ENCODE measurements around the gene ADRA2C. TPM values are rescaled to one million over a fixed set of nuclear protein-coding genes. Genes with fewer than 3 reads are reported as not detected.
"Not testable (repeated sequence)": the region's sequence is repeated elsewhere in the genome, so short reads cannot be mapped to it uniquely, and the experiment has no call there.

Gene ADRA2C
- total RNA-seq, 2 experiments from 2014 or later: not detected

DNA sequence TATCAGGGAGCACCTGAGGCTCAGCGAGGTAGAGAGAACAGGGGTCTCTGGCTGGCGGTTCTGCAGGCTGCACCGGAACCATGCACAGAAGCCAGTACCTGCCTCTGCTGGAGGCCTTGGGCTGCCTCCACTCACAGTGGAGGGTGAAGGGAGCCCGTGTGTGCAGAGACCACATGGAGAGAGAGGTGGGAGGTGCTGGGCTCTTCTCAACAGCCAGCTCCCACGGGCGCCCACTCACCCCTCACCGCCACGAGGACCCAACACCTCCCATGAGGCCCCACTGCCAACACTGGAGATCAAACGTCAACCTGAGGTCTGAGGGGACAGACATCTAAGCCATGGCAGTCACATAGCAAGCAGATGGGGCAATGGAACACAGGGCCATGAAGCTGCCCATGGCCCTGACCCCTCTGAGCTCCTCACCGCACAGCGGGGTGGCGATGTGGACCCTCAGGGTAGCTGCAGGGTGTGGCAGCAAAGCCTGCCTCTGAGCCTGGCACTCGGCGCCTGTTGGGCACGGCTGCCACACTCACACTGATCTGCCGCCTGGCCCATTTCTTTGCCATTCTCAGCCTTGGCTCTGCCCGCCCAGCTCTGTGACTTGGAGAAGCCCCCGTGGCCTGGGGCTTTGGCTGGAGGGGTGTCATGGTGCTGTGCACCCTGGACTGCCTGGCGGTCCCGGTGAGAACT lies 44.8 kb downstream of the ADRA2C start:
- H3K27ac Mint-ChIP-seq: no peak overlapping the region
- no peak overlapping the region for H3K4me3 Mint-ChIP-seq
- H3K27me3 Mint-ChIP-seq (ENCODE audit: low read depth): peaks cover 16% of the 10 kb centered on the region
- H3K36me3 Mint-ChIP-seq (ENCODE audit: low read depth): no peaks in the 10 kb centered on the region
- no peaks in the 10 kb centered on the region for H3K9me3 Mint-ChIP-seq
- no peaks in the 10 kb centered on the region for H3K4me1 Mint-ChIP-seq (ENCODE audit: low read depth)
- CTCF ChIA-PET: no interaction called here
- intact Hi-C loops (cut with micrococcal nuclease): no loop called here
- DNase-seq: no peak

- no peak overlapping the region for H3K27ac Mint-ChIP-seq
- no peaks in the 10 kb centered on the region for H3K4me1 Mint-ChIP-seq (ENCODE audit: low read depth)
- DNase-seq: no peak
- no peaks in the 10 kb centered on the region for H3K9me3 Mint-ChIP-seq
- intact Hi-C loops (cut with micrococcal nuclease): no loop called here
- H3K27me3 Mint-ChIP-seq (ENCODE audit: low read depth): peaks cover 14% of the 10 kb centered on the region
- H3K4me3 Mint-ChIP-seq: no peak overlapping the region
- CTCF ChIA-PET: no interaction called here
- no peaks in the 10 kb centered on the region for H3K36me3 Mint-ChIP-seq (ENCODE audit: low read depth)
Measured at GRCh38 chr4:3811621-3812020, 45.4 kb downstream of the ADRA2C start.

- Mint-ChIP-seq H3K27ac (no peak overlapping the region), H3K27me3 (ENCODE audit: low read depth) (peaks cover 10% of the 10 kb centered on the region), H3K36me3 (ENCODE audit: low read depth) (no peaks in the 10 kb centered on the region), H3K9me3 (no peaks in the 10 kb centered on the region), H3K4me3 (no peak overlapping the region), H3K4me1 (ENCODE audit: low read depth) (no peaks in the 10 kb centered on the region)
- CTCF ChIA-PET: no interaction called here
- no peak for DNase-seq
- intact Hi-C loops (cut with micrococcal nuclease): no loop called here
Measured at GRCh38 chr4:3812211-3812934, 46.2 kb downstream of the ADRA2C start.

- intact Hi-C loops (cut with micrococcal nuclease): no loop called here
- Mint-ChIP-seq H3K27ac (no peak overlapping the region), H3K27me3 (ENCODE audit: low read depth) (peaks cover 4% of the 10 kb centered on the region), H3K4me3 (no peak overlapping the region), H3K9me3 (no peaks in the 10 kb centered on the region), H3K36me3 (ENCODE audit: low read depth) (no peaks in the 10 kb centered on the region), H3K4me1 (ENCODE audit: low read depth) (no peaks in the 10 kb centered on the region)
- no peak for DNase-seq
- CTCF ChIA-PET: no interaction called here
Measured at GRCh38 chr4:3813151-3814052, 47.2 kb downstream of the ADRA2C start.

- Mint-ChIP-seq H3K27ac (no peak overlapping the region), H3K4me3 (no peak overlapping the region), H3K36me3 (ENCODE audit: low read depth) (no peaks in the 10 kb centered on the region), H3K9me3 (no peaks in the 10 kb centered on the region), H3K27me3 (ENCODE audit: low read depth) (no peaks in the 10 kb centered on the region), H3K4me1 (ENCODE audit: low read depth) (no peaks in the 10 kb centered on the region)
- DNase-seq: no peak
- CTCF ChIA-PET: interaction anchor here (0.5 to 0.7 kb wide), 2 partner anchors 228 to 386 kb away, joined by 3 read pairs; no protein-coding TSS in a partner anchor
- intact Hi-C loops (cut with micrococcal nuclease): no loop called here
Measured at GRCh38 chr4:3814053-3814570, 47.9 kb downstream of the ADRA2C start.

DNA sequence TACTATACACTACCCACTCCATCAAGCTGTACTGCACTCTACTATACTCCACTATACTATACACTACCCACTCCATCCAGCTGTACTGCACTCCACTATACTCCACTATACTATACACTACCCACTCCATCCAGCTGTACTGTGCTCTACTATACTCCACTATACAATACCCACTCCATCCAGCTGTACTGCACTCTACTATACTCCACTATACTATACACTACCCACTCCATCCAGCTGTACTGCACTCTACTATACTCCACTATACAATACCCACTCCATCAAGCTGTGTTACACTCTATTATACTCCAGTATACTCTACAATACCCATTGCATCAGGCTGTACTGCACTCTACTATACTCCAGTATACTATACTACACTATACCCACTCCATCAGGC lies 48.7 kb downstream of the ADRA2C start:
- not testable (repeated sequence) for H3K27ac Mint-ChIP-seq; H3K27me3 Mint-ChIP-seq (ENCODE audit: low read depth)

GRCh38 chr4:3816256-3816825 lies 50.2 kb downstream of the ADRA2C start:
- no peaks in the 10 kb centered on the region for H3K36me3 Mint-ChIP-seq (ENCODE audit: low read depth)
- CTCF ChIA-PET: no interaction called here
- intact Hi-C loops (cut with micrococcal nuclease): no loop called here
- no peaks in the 10 kb centered on the region for H3K4me1 Mint-ChIP-seq (ENCODE audit: low read depth)
- no peak for DNase-seq
- H3K27me3 Mint-ChIP-seq (ENCODE audit: low read depth): no peaks in the 10 kb centered on the region
- H3K27ac Mint-ChIP-seq: no peak overlapping the region
- no peaks in the 10 kb centered on the region for H3K9me3 Mint-ChIP-seq
- no peak overlapping the region for H3K4me3 Mint-ChIP-seq

More for the DNA sequence above, 48.7 kb downstream of the ADRA2C start:
- H3K4me3 Mint-ChIP-seq; H3K9me3 Mint-ChIP-seq; H3K36me3 Mint-ChIP-seq (ENCODE audit: low read depth); intact Hi-C loops (cut with micrococcal nuclease); H3K4me1 Mint-ChIP-seq (ENCODE audit: low read depth); DNase-seq: not testable (repeated sequence)
- CTCF ChIA-PET: interaction anchor here (0.7 kb wide), 1 partner anchor 386 kb away, joined by 3 read pairs; no protein-coding TSS in a partner anchor

GRCh38 chr4:3816983-3817960 lies 51.1 kb downstream of the ADRA2C start:
- no peaks in the 10 kb centered on the region for H3K9me3 Mint-ChIP-seq
- DNase-seq: no peak
- CTCF ChIA-PET: no interaction called here
- H3K4me1 Mint-ChIP-seq (ENCODE audit: low read depth): no peaks in the 10 kb centered on the region
- intact Hi-C loops (cut with micrococcal nuclease): no loop called here
- no peaks in the 10 kb centered on the region for H3K36me3 Mint-ChIP-seq (ENCODE audit: low read depth)
- no peak overlapping the region for H3K4me3 Mint-ChIP-seq
- no peaks in the 10 kb centered on the region for H3K27me3 Mint-ChIP-seq (ENCODE audit: low read depth)
- no peak overlapping the region for H3K27ac Mint-ChIP-seq

Other genes with a start within 250 kb of the ADRA2C start
- gene LRPAP1, start 234.0 kb upstream of the ADRA2C start, total RNA-seq: 10 to 100 TPM; 50.2 TPM